H1 (cell line): ENCODE measurements around the gene CASP8AP2. TPM values are rescaled to one million over a fixed set of nuclear protein-coding genes. Genes with fewer than 3 reads are reported as not detected.

Experiments used
- BACH1 ChIP-seq: IDR thresholded peaks from 2 replicates; pipeline ENCODE4 v1.6.1; 2012; ENCODE audit warnings: low read length, improper control_type of control experiment
- CREB1 ChIP-seq: IDR thresholded peaks from 2 replicates; pipeline ENCODE4 v1.6.1; 2012; ENCODE audit warnings: inconsistent platforms
- HDAC6 ChIP-seq: IDR thresholded peaks from one replicate; pipeline ENCODE4 v1.7.1; 2012; ENCODE audit warnings: low read depth, mild to moderate bottlenecking, inconsistent platforms, low read length, moderate library complexity
- JUND ChIP-seq: IDR thresholded peaks from 2 replicates; pipeline ENCODE4 v1.6.1; 2011; ENCODE audit warnings: mild to moderate bottlenecking, improper control_type of control experiment, low read length
- TCF12 ChIP-seq: IDR thresholded peaks from 2 replicates; pipeline ENCODE4 v1.6.1; 2011; ENCODE audit warnings: low read depth, mild to moderate bottlenecking, low read length
- polyA plus RNA-seq, 7 experiments: library from polyadenylated mRNA; depleted of rRNA in 3 of 7; stranded (reverse) in 5 of 7; unstranded in 2 of 7; fragments of >200 nt in 5 of 7; fragments of 200-250 nt in 2 of 7; gene quantifications; 1 replicate in 5 of 7; 2 replicates in 1 of 7; 4 replicates in 1 of 7; pipeline versions ENCODE4 v1.2.1 to v1.2.3, GENCODE V29; 2011 to 2013; ENCODE audit warnings: missing spikeins in 2 of 7, mixed read lengths in 2 of 7
- small RNA-seq: library from polyadenylated mRNA; stranded (forward); fragments of <200 nt; extraction: miRNeasy Mini kit (QIAGEN cat#:217004); gene quantifications from one replicate; pipeline ENCODE3, GENCODE V24; 2013; ENCODE audit not compliant: insufficient read depth
- total RNA-seq: library from RNA; stranded (reverse); fragmentation: NEBNext Ultra II Directional; extraction: Animal tissue kit (Norgen Biotek cat#: 25700); gene quantifications from 2 replicates; pipeline ENCODE4 v1.2.1, GENCODE V29; 2021

The CASP8AP2 gene
- total and polyA plus RNA-seq, 2 of the 8 experiments (the other 6 are each of a cell fraction or from before 2014, with no cell fraction given): 6.9 to 32.1 TPM

DNA sequence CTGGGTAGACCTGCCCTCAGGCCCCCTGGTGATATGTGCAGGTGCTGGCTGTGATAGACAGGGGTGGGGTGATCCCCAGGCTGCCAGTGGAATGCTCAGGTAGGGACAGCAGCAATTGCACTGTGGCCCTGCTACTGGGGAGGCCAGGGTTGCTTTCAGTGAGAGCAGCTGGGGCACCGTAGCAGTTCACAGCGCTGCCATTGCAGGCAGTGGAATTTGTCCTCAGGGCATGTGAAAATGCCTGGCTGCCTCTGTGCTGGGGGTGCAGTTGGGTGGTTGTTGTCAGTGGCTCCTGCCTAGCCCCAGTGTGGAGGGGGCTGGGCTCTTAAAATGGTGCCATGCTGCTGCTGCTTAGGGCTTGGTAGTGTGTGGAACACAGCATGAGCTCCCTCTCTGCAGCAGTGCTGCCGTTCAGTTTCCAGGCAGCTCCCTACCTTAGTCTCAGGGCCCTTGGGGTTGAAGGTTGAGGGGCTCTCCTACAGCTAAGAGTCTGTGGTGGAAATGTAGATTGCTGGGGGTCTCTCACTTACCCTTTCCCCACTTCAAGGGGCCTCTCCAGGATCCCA is 88.2 kb downstream of the CASP8AP2 start (continued):
- TF ChIP-seq CREB1 (no peak), JUND (no peak), BACH1 (no peak), HDAC6 (no peak), TCF12 (no peak)
- TF ChIP-seq, all 59 proteins: peak for 0

Small RNA genes within 50 kb of the gene (small RNA-seq; reads per million reads assigned to genes)
- not detected for gene DNAJC19P6
- gene RF00019: not detected

Other genes starting within 250 kb of the CASP8AP2 start
- 25.1 and 25.7 TPM in 2 replicates for gene LYRM2, start 191.1 kb upstream of the CASP8AP2 start, total RNA-seq
- 2.6 and 7.3 TPM in 2 replicates for gene LYRM2, start 191.1 kb upstream of the CASP8AP2 start, polyA plus RNA-seq (2011; rRNA removed)
- gene MDN1, start 10.1 kb upstream of the CASP8AP2 start, total RNA-seq: 175 and 179 TPM in 2 replicates
- gene MDN1, start 10.1 kb upstream of the CASP8AP2 start, polyA plus RNA-seq (2011; rRNA removed): 35.4 and 53.5 TPM in 2 replicates
- not detected in 2 replicates for gene GJA10, start 64.6 kb downstream of the CASP8AP2 start, total RNA-seq
- gene GJA10, start 64.6 kb downstream of the CASP8AP2 start, polyA plus RNA-seq (2011; rRNA removed): 0.17 and 0.21 TPM in 2 replicates